ENCODE data around the gene ATP11B.

- TF ChIP-seq CTCF (IDR thresholded peaks at IDR 0.05; ENCODE audit: poor library complexity) (no peak), EZH2 (IDR thresholded peaks at IDR 0.05; ENCODE audit: borderline replicate concordance) (no peak), EZH2phosphoT487 (IDR thresholded peaks at IDR 0.05; ENCODE audit: low read depth, severe bottlenecking, unreplicated experiment) (no peak)
Measured at GRCh38 chr3:182755308-182755707, 38.0 kb upstream of the ATP11B start.

Measured in hepatocyte (in vitro differentiated cells).